ENCODE results near the gene HIP1.

HIP1 gene

GRCh38 chr7:75591467-75592255 is 147.1 kb downstream of the HIP1 start:
- TF ChIP-seq ZFX (IDR thresholded peaks at IDR 0.05; ENCODE audit: borderline replicate concordance) (no peak), CTCF (IDR thresholded peaks at IDR 0.05) (no peak)
- no peak overlapping the region for H3K27ac ChIP-seq

- TF ChIP-seq ZFX (IDR thresholded peaks at IDR 0.05; ENCODE audit: borderline replicate concordance) = no peak
- no peak overlapping the region for H3K27ac ChIP-seq
Observed at GRCh38 chr7:75590373-75591005, 148.3 kb downstream of the HIP1 start.

GRCh38 chr7:75584354-75584753 is 154.4 kb downstream of the HIP1 start:
- TF ChIP-seq ZFX (IDR thresholded peaks at IDR 0.05; ENCODE audit: borderline replicate concordance) (no peak), CTCF (IDR thresholded peaks at IDR 0.05) (no peak)

GRCh38 chr7:75583255-75583654 is 155.5 kb downstream of the HIP1 start:
- TF ChIP-seq ZFX (IDR thresholded peaks at IDR 0.05; ENCODE audit: borderline replicate concordance) (no peak), CTCF (IDR thresholded peaks at IDR 0.05) (no peak)
- H3K27ac ChIP-seq = no peak overlapping the region

More at GRCh38 chr7:75584354-75584753, 154.4 kb downstream of the HIP1 start:
- no peak overlapping the region for H3K27ac ChIP-seq

- TF ChIP-seq ZFX (IDR thresholded peaks at IDR 0.05; ENCODE audit: borderline replicate concordance) (no peak), CTCF (IDR thresholded peaks at IDR 0.05) (no peak)
- no peak overlapping the region for H3K27ac ChIP-seq
Observed at GRCh38 chr7:75579899-75580298, 158.8 kb downstream of the HIP1 start.

GRCh38 chr7:75578081-75578480 is 160.7 kb downstream of the HIP1 start:
- no peak for TF ChIP-seq CTCF (IDR thresholded peaks at IDR 0.05)
- TF ChIP-seq ZFX (IDR thresholded peaks at IDR 0.05; ENCODE audit: borderline replicate concordance) = no peak
- H3K27ac ChIP-seq = no peak overlapping the region

GRCh38 chr7:75575488-75576121 is 163.1 kb downstream of the HIP1 start:
- H3K27ac ChIP-seq = no peak overlapping the region
- TF ChIP-seq ZFX (IDR thresholded peaks at IDR 0.05; ENCODE audit: borderline replicate concordance) (no peak), CTCF (IDR thresholded peaks at IDR 0.05) (no peak)
